CD8-positive, alpha-beta memory T cell (primary cell): ENCODE data around the gene KDM2A. TPM values are rescaled to one million over a fixed set of nuclear protein-coding genes. Genes with fewer than 3 reads are reported as not detected.

Experiments used
- CTCF ChIA-PET: fragments of 350-600 bp; sonication (Branson Sonifier 250); formaldehyde crosslinking; loops from one replicate; lab custom pipeline; 2021; ENCODE audit warnings: antibody characterized with exemption; lab: Charles Lee
- POLR2A ChIA-PET: fragments of 350-600 bp; sonication (Branson Sonifier 250); formaldehyde crosslinking; loops from one replicate; lab custom pipeline; 2021; ENCODE audit warnings: antibody characterized with exemption; lab: Charles Lee
- DNase-seq, 5 donors: peaks; one replicate each; pipeline versions ENCODE4 v3.0.0 to v3.0.0-alpha.2; 2020 to 2022; ENCODE audit warnings: mixed read lengths in 1 of 5
- H3K27ac ChIP-seq: one replicate; pipeline ENCODE4 v1.7.0; 2013; ENCODE audit warnings: low read depth, mild to moderate bottlenecking, low read length, moderate library complexity
- H3K27me3 ChIP-seq: 2 replicates; pipeline ENCODE4 v1.7.0; 2013; ENCODE audit warnings: low read length, mild to moderate bottlenecking; ENCODE audit not compliant: insufficient read depth, poor library complexity, severe bottlenecking
- H3K36me3 ChIP-seq: 2 replicates; pipeline ENCODE4 v1.7.0; 2013; ENCODE audit warnings: mild to moderate bottlenecking, low read length, moderate library complexity; ENCODE audit not compliant: insufficient read depth
- H3K4me1 ChIP-seq: 2 replicates; pipeline ENCODE4 v1.7.0; 2013; ENCODE audit warnings: mild to moderate bottlenecking, low read length, moderate library complexity; ENCODE audit not compliant: insufficient read depth
- H3K4me3 ChIP-seq: 2 replicates; pipeline ENCODE4 v1.7.0; 2013; ENCODE audit warnings: mild to moderate bottlenecking, low read length
- H3K9me3 ChIP-seq: 2 replicates; pipeline ENCODE4 v1.7.0; 2013; ENCODE audit warnings: mild to moderate bottlenecking, low read length
- H3K27ac Mint-ChIP-seq, 8 donors: one replicate each; pipeline ENCODE4 v1.8.0; 2020 to 2021; ENCODE audit warnings: mixed read lengths in 8 of 8, mild to moderate bottlenecking in 6 of 8, inconsistent platforms in 3 of 8, moderate library complexity in 3 of 8
- H3K27me3 Mint-ChIP-seq, 2 donors: one replicate each; pipeline ENCODE4 v1.8.0; 2020 to 2021; ENCODE audit warnings: mixed read lengths in 2 of 2, mild to moderate bottlenecking in 1 of 2, moderate library complexity in 1 of 2
- H3K36me3 Mint-ChIP-seq, 3 donors: one replicate each; pipeline ENCODE4 v1.8.0; 2020 to 2021; ENCODE audit warnings: mixed read lengths in 3 of 3, inconsistent platforms in 1 of 3, mild to moderate bottlenecking in 1 of 3
- H3K4me1 Mint-ChIP-seq, 3 donors: one replicate each; pipeline ENCODE4 v1.8.0; 2020 to 2021; ENCODE audit warnings: mixed read lengths in 3 of 3, inconsistent platforms in 1 of 3, mild to moderate bottlenecking in 1 of 3
- H3K4me3 Mint-ChIP-seq, 7 donors: one replicate each; pipeline ENCODE4 v1.8.0; 2020 to 2021; ENCODE audit warnings: mixed read lengths in 7 of 7, mild to moderate bottlenecking in 6 of 7, moderate library complexity in 4 of 7, inconsistent platforms in 2 of 7
- H3K9me3 Mint-ChIP-seq, 5 donors: one replicate each; pipeline ENCODE4 v1.8.0; 2020 to 2022; ENCODE audit warnings: mixed read lengths in 5 of 5, mild to moderate bottlenecking in 3 of 5, moderate library complexity in 2 of 5, inconsistent platforms in 1 of 5
- polyA plus RNA-seq: library from polyadenylated mRNA; unstranded; fragments of 300-500 nt; fragmentation: Illumina TruSeq; gene quantifications from one replicate; pipeline ENCODE4 v1.2.3, GENCODE V29; 2021
- total RNA-seq, 2 experiments: library from RNA; stranded (reverse); gene quantifications; one replicate each; pipeline ENCODE4 v1.2.3, GENCODE V29; 2021

KDM2A gene
- total and polyA plus RNA-seq, 3 experiments from 2014 or later, result 20.4 to 107 (median 101) TPM

DNA sequence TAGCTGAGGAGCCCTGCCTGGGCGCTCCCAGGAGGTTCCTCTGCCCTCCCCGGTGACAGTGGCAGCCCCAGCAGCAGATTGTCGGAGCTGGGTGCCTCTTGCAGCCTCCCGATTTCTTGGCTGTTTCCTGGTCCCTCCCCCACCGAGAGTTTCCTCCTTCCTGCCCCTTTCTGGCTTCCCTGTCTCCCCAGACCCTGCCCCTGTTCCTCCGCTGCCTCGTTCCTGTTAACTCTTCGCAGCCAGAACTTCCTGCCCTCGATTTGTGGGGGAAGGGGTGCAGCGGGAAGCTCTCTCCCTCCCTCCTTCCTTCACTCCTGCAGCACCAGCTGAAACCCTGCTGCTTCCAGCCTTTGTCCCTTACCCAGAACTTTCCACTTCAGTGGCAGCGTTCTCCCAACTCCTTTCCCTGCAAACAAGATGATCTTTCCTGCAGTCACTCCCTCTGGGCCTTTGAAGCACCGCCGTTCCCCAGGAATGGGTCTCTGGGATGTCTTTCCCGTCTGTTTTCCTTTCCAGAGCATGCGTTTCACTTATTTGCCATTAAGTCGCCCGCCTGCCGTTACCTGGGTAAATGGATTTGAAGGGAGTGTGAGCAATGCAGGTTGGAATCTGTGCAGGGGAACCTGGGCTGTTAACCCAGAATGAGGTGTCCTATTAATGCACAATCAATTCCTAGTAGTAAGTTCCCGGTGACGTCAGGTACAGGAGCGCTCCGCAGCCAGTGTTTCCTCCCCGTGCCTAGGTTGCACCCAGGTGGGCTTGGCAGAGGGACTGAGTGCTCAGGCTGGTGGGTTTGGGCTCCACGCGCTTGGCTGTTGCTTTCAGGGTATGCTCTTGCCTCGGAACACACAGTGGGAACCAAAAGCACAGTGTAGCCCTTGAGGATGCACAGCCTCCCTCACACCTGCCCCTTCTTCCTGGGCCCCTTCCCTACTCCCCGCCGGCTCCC, 151.5 kb downstream of the KDM2A start:
- Mint-ChIP-seq H3K36me3 (peaks cover 0 to 71% (median 6%) of the 10 kb centered on the region in 3 donors), H3K27ac (peak overlapping the region; percentile 88 to 99 (median 99)), H3K4me3 (peak overlapping the region; percentile 90 to 98 (median 97)), H3K9me3 (peaks cover 0 to 2% (median 0%) of the 10 kb centered on the region in 5 donors), H3K4me1 (peaks cover 70 to 88% (median 84%) of the 10 kb centered on the region in 3 donors), H3K27me3 (peaks cover 0 to 2% of the 10 kb centered on the region in 2 donors)
- Histone ChIP-seq H3K4me3 (peak overlapping the region; percentile 99), H3K4me1 (peaks cover 86% of the 10 kb centered on the region), H3K36me3 (peaks cover 26% of the 10 kb centered on the region), H3K27ac (peak overlapping the region; percentile 66), H3K9me3 (no peaks in the 10 kb centered on the region), H3K27me3 (no peaks in the 10 kb centered on the region)
- POLR2A ChIA-PET, result interaction anchor here (0.6 to 12.9 kb wide), 12 partner anchors 9 to 681 kb away, joined by 3 to 283 read pairs (median 4); partner anchors contain the start of genes ANKRD13D, POLD4, PTPRCAP and SSH3
- peak in 2 of 5 donors; percentile 45 to 51 for DNase-seq
- CTCF ChIA-PET, result interaction anchor here (0.9 to 8.1 kb wide), 8 partner anchors 7 to 75 kb away, joined by 3 to 114 read pairs (median 8); partner anchors contain the start of gene ANKRD13D

GRCh38 chr11:67271205-67271540, 152.1 kb downstream of the KDM2A start:
- Mint-ChIP-seq H3K4me1 (peaks cover 71 to 89% (median 85%) of the 10 kb centered on the region in 3 donors), H3K36me3 (peaks cover 0 to 74% (median 6%) of the 10 kb centered on the region in 3 donors), H3K9me3 (peaks cover 0 to 2% (median 0%) of the 10 kb centered on the region in 5 donors)

DNA sequence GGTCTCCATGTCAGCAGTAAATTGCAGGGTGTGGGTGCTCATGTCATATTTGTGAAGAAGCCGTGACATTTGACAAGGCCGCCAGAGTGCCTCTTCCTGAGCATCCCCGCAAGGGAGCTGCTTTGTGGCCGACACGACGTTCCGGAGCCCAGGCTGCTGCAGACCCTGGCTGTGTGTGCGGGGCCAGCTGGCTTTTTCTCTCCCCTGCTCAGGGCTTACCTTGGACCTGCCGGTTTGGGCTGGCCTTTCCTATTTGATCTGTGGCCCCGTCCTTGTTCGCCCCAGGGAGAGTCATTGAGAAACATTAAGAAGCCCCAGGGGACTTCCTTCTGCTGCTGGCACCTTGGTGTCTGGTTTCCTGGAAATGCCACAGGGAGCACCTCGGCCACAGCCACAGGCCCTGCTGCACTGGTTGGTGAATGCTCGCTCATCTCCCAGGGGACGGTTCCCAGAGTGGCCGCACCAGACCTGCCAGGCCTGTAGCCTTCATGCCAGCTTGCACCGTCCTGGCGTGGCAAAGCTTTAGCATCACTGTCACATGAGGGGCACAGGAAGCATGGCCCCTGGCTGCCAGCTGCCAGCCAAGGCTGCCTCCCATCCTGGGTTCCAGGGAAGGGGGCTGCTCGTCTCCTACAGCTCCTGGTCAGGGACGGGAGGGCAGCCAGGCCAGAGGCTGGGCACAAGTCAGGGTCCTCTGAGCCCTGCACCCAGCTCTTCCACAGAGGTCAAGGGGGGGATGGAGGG, 152.7 kb downstream of the KDM2A start:
- H3K9me3 Mint-ChIP-seq, result peaks cover 0 to 3% (median 0%) of the 10 kb centered on the region in 5 donors
- H3K4me1 Mint-ChIP-seq, result peaks cover 77 to 94% (median 91%) of the 10 kb centered on the region in 3 donors
- peak overlapping the region; percentile 99 for H3K4me3 ChIP-seq
- POLR2A ChIA-PET, result interaction anchor here (0.6 to 12.9 kb wide), 12 partner anchors 8 to 165 kb away, joined by 3 to 283 read pairs (median 5); partner anchors contain the start of genes ANKRD13D, POLD4, PTPRCAP and SSH3
- peaks cover 0 to 76% (median 6%) of the 10 kb centered on the region in 3 donors for H3K36me3 Mint-ChIP-seq
- H3K27ac ChIP-seq, result peak overlapping the region; percentile 28
- peaks cover 33% of the 10 kb centered on the region for H3K36me3 ChIP-seq
- H3K9me3 ChIP-seq, result no peaks in the 10 kb centered on the region
- CTCF ChIA-PET, result interaction anchor here (0.9 to 8.1 kb wide), 9 partner anchors 10 to 113 kb away, joined by 3 to 114 read pairs (median 6); partner anchors contain the start of genes ANKRD13D and SSH3
- H3K4me3 Mint-ChIP-seq, result peak overlapping the region; percentile 90 to 98 (median 97)
- DNase-seq, result peak; percentile 52 to 72 (median 68)
- H3K27ac Mint-ChIP-seq, result peak overlapping the region; percentile 88 to 99 (median 99)
- H3K27me3 ChIP-seq, result no peaks in the 10 kb centered on the region
- peaks cover 0 to 2% of the 10 kb centered on the region in 2 donors for H3K27me3 Mint-ChIP-seq
- peaks cover 92% of the 10 kb centered on the region for H3K4me1 ChIP-seq

More at GRCh38 chr11:67271205-67271540, 152.1 kb downstream of the KDM2A start:
- no peak for DNase-seq
- H3K27ac ChIP-seq, result peak overlapping the region; percentile 28
- peaks cover 87% of the 10 kb centered on the region for H3K4me1 ChIP-seq
- H3K9me3 ChIP-seq, result no peaks in the 10 kb centered on the region
- H3K4me3 ChIP-seq, result peak overlapping the region; percentile 99
- Mint-ChIP-seq H3K27ac (peak overlapping the region; percentile 88 to 99 (median 99)), H3K4me3 (peak overlapping the region; percentile 90 to 98 (median 97)), H3K27me3 (peaks cover 0 to 2% of the 10 kb centered on the region in 2 donors)
- POLR2A ChIA-PET, result interaction anchor here (0.6 to 12.9 kb wide), 9 partner anchors 9 to 682 kb away, joined by 3 to 283 read pairs (median 6); partner anchors contain the start of genes ANKRD13D, POLD4, PTPRCAP and SSH3
- peaks cover 32% of the 10 kb centered on the region for H3K36me3 ChIP-seq
- no peaks in the 10 kb centered on the region for H3K27me3 ChIP-seq
- CTCF ChIA-PET, result interaction anchor here (0.9 to 8.1 kb wide), 6 partner anchors 9 to 74 kb away, joined by 3 to 114 read pairs (median 8); partner anchors contain the start of gene ANKRD13D

DNA sequence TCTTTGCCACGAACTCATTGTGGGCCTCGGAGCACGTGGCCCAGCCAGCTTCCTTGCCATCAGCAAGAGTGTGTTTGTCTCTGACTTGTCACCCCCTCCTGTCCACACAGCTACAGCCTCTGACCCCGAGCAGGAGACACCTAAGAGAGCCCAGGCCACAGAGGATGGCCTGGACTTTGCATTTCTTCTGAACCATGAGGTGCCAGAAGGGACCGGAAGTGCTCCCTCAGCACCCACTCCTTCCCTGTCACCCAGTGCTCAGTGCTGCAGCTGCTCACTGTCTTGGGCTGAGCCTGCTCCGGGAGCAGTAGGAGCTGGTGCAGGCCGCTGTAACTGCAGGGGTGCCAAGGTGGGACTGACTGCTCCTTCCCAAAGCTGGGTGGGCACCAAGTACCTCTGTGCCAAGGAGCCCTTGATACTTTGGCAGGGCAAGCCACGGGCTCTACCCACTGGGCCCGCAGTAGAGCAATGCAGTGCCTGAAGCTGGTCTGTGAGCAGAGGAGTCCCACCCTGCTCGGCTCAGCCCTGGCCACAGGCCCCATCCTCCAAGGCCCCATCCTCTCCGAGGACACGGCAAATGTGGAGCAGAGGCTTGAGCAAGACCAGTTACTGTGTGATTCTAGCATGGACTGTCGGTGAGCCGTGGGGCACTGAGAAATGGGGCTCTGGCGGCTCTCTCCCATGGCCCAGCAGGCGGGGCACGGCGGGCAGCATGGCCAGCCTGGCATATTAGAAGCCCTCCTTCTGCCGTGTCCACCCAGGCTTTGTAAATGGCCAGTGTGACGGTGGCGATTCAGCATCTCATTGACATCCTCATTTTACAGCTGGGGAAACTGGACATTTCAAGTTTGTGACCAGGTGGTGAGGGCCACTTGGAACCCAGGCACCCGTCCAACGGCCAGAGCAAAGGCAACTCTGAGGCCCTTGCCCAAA, 153.5 kb downstream of the KDM2A start:
- CTCF ChIA-PET, result interaction anchor here (1.1 to 8.1 kb wide), 8 partner anchors 10 to 112 kb away, joined by 3 to 114 read pairs (median 6); partner anchors contain the start of genes ANKRD13D and SSH3

GRCh38 chr11:67273260-67273990, 154.4 kb downstream of the KDM2A start:
- H3K4me1 ChIP-seq, result peaks cover 100% of the 10 kb centered on the region
- Mint-ChIP-seq H3K36me3 (peaks cover 0 to 71% (median 4%) of the 10 kb centered on the region in 3 donors), H3K27ac (peak overlapping the region; percentile 50 to 99 (median 98)), H3K27me3 (peaks cover 0 to 2% of the 10 kb centered on the region in 2 donors), H3K4me3 (peak overlapping the region; percentile 85 to 98 (median 97)), H3K9me3 (peaks cover 0 to 3% (median 0%) of the 10 kb centered on the region in 5 donors), H3K4me1 (peaks cover 82 to 97% (median 92%) of the 10 kb centered on the region in 3 donors)
- H3K36me3 ChIP-seq, result peaks cover 32% of the 10 kb centered on the region
- no peaks in the 10 kb centered on the region for H3K9me3 ChIP-seq
- H3K4me3 ChIP-seq, result peak overlapping the region; percentile 99
- H3K27me3 ChIP-seq, result no peaks in the 10 kb centered on the region
- ChIA-PET POLR2A (interaction anchor here (0.5 to 12.9 kb wide), 3 partner anchors 10 to 26 kb away, joined by 5 to 283 read pairs (median 7); partner anchors contain the start of gene ANKRD13D), CTCF (interaction anchor here (1.6 to 8.1 kb wide), 4 partner anchors 9 to 44 kb away, joined by 6 to 114 read pairs (median 52); partner anchors contain the start of genes ANKRD13D and SSH3)
- peak in 2 of 5 donors; percentile 6 to 36 for DNase-seq
- H3K27ac ChIP-seq, result peak overlapping the region; percentile 3

More for the DNA sequence above, 153.5 kb downstream of the KDM2A start:
- H3K36me3 ChIP-seq, result peaks cover 32% of the 10 kb centered on the region
- peaks cover 0 to 3% (median 0%) of the 10 kb centered on the region in 5 donors for H3K9me3 Mint-ChIP-seq
- H3K27ac ChIP-seq, result peak overlapping the region; percentile 28
- peaks cover 0 to 2% of the 10 kb centered on the region in 2 donors for H3K27me3 Mint-ChIP-seq
- peak overlapping the region; percentile 88 to 99 (median 99) for H3K27ac Mint-ChIP-seq
- H3K36me3 Mint-ChIP-seq, result peaks cover 0 to 73% (median 6%) of the 10 kb centered on the region in 3 donors
- H3K4me1 Mint-ChIP-seq, result peaks cover 85 to 97% (median 95%) of the 10 kb centered on the region in 3 donors
- H3K4me1 ChIP-seq, result peaks cover 100% of the 10 kb centered on the region
- peak overlapping the region; percentile 90 to 98 (median 97) for H3K4me3 Mint-ChIP-seq
- peak in 2 of 5 donors; percentile 43 to 57 for DNase-seq
- no peaks in the 10 kb centered on the region for H3K27me3 ChIP-seq
- H3K4me3 ChIP-seq, result peak overlapping the region; percentile 99
- H3K9me3 ChIP-seq, result no peaks in the 10 kb centered on the region
- POLR2A ChIA-PET, result interaction anchor here (0.5 to 12.9 kb wide), 12 partner anchors 7 to 165 kb away, joined by 3 to 283 read pairs (median 6); partner anchors contain the start of genes ANKRD13D, POLD4, PTPRCAP and SSH3
